PC-3 (cell line): ENCODE measurements around the gene RAG2. TPM values are rescaled to one million over a fixed set of nuclear protein-coding genes. Genes with fewer than 3 reads are reported as not detected.

Experiments used
- ATAC-seq: fragments of 200-7000 bp; cut with Tn5 transposase; 2 replicates; pipeline ENCODE4 v1.9.1; 2020; ENCODE audit warnings: mild to moderate bottlenecking, moderate library complexity
- BruUV-seq: library from RNA; stranded (reverse); fragments of 400-500 nt; replicated peaks from 2 replicates; lab custom pipeline; 2021; lab: Mats Ljungman, UMichigan
- CTCF ChIA-PET: fragments of 300-600 bp; sonication (Branson Sonifier 250); formaldehyde crosslinking; loops from one replicate; lab custom pipeline; 2022; ENCODE audit warnings: antibody characterized with exemption; lab: Charles Lee
- POLR2A ChIA-PET: fragments of 300-600 bp; sonication (Branson Sonifier 250); formaldehyde crosslinking; loops from one replicate; lab custom pipeline; 2022; ENCODE audit warnings: antibody characterized with exemption; ENCODE audit not compliant: unreplicated experiment; lab: Charles Lee
- DNase-seq: peaks from one replicate; pipeline ENCODE4 v3.0.0-alpha.2; 2015
- H2AFZ ChIP-seq: fragments of 300-600 bp; sonication (generic); 2 replicates; pipeline ENCODE4 v1.6.0; 2016; ENCODE audit warnings: antibody characterized with exemption, low read length
- H3F3A ChIP-seq: fragments of 300-600 bp; sonication (generic); one replicate; pipeline ENCODE4 v1.6.0; 2017; ENCODE audit warnings: antibody characterized with exemption, low read length, control low read depth, mild to moderate bottlenecking; ENCODE audit not compliant: unreplicated experiment
- H3K27ac ChIP-seq: fragments of 300-600 bp; sonication (generic); 2 replicates; pipeline ENCODE4 v1.5.1; 2016; ENCODE audit warnings: mild to moderate bottlenecking, low read length
- H3K27me3 ChIP-seq: fragments of 300-600 bp; sonication (generic); 2 replicates; pipeline ENCODE4 v1.6.1; 2016; ENCODE audit warnings: low read length, mixed read lengths
- H3K36me3 ChIP-seq: fragments of 300-600 bp; sonication (generic); 2 replicates; pipeline ENCODE4 v1.6.1; 2016; ENCODE audit warnings: low read depth, mixed run types, low read length, mixed read lengths
- H3K4me1 ChIP-seq: fragments of 300-600 bp; sonication (generic); 2 replicates; pipeline ENCODE4 v1.5.1; 2016; ENCODE audit warnings: low read length; ENCODE audit not compliant: insufficient read depth
- H3K4me2 ChIP-seq: fragments of 300-600 bp; sonication (generic); 2 replicates; pipeline ENCODE4 v1.6.0; 2016; ENCODE audit warnings: low read length
- H3K4me3 ChIP-seq: fragments of 300-600 bp; sonication (generic); 2 replicates; pipeline ENCODE4 v1.5.1; 2016; ENCODE audit warnings: mild to moderate bottlenecking, low read length, mixed read lengths
- H3K79me2 ChIP-seq: fragments of 300-600 bp; sonication (generic); 2 replicates; pipeline ENCODE4 v1.6.1; 2017; ENCODE audit warnings: low read length, mixed read lengths
- H3K9ac ChIP-seq: fragments of 300-600 bp; sonication (generic); 2 replicates; pipeline ENCODE4 v1.6.0; 2016; ENCODE audit warnings: mild to moderate bottlenecking, low read length
- H3K9me2 ChIP-seq: fragments of 300-600 bp; sonication (generic); replicated peaks from 2 replicates; pipeline ENCODE4 v1.6.1; 2016; ENCODE audit warnings: mixed run types, low read length, mixed read lengths
- H3K9me3 ChIP-seq: fragments of 300-600 bp; sonication (generic); 2 replicates; pipeline ENCODE4 v1.6.1; 2016; ENCODE audit warnings: low read length, mixed read lengths
- H4K20me1 ChIP-seq: fragments of 300-600 bp; sonication (generic); 2 replicates; pipeline ENCODE4 v1.6.1; 2016; ENCODE audit warnings: low read length, mixed read lengths
- EZH2 ChIP-seq: fragments of 300-600 bp; sonication (generic); IDR thresholded peaks from one replicate; pipeline ENCODE4 v1.6.1; 2017; ENCODE audit warnings: antibody characterized with exemption, mild to moderate bottlenecking, low read length; ENCODE audit not compliant: unreplicated experiment
- EZH2phosphoT487 ChIP-seq: fragments of 300-600 bp; sonication (generic); IDR thresholded peaks from 2 replicates; pipeline ENCODE4 v1.6.1; 2018; ENCODE audit warnings: mild to moderate bottlenecking, antibody characterized with exemption, low read length, borderline replicate concordance
- intact Hi-C: fragments of 100-400 bp; cut with micrococcal nuclease; formaldehyde crosslinking; loops from 2 replicates; pipeline ENCODE4 v1.9.0; 2023
- total RNA-seq: library from RNA; depleted of rRNA; stranded (reverse); fragments of >200 nt; gene quantifications from 2 replicates; pipeline ENCODE4 v1.2.3, GENCODE V29; 2014
- TF ChIP-seq, protein P1 (sequence below): fragments of 300-600 bp; sonication (generic); conservative IDR thresholded peaks from 2 replicates; pipeline ENCODE4 v1.5.1; 2017; ENCODE audit warnings: antibody characterized with exemption, low read depth, mild to moderate bottlenecking, low read length

Gene RAG2
- total RNA-seq, 1 experiment from 2014 or later, result not detected

DNA sequence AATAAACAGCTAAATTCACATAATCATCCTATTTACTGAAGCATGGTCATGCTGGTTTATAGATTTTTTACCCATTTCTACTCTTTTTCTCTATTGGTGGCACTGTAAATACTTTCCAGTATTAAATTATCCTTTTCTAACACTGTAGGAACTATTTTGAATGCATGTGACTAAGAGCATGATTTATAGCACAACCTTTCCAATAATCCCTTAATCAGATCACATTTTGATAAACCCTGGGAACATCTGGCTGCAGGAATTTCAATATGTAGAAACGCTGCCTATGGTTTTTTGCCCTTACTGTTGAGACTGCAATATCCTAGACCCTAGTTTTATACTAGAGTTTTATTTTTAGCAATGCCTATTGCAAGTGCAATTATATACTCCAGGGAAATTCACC lies 19.6 kb downstream of the RAG2 start:
- H3K27ac ChIP-seq, result no peak overlapping the region
- ATAC-seq, result no peak
- H3K79me2 ChIP-seq, result no peaks in the 10 kb centered on the region
- no peak overlapping the region for H2AFZ ChIP-seq
- no TSS peak for BruUV-seq
- ChIA-PET POLR2A (no interaction called here), CTCF (no interaction called here)
- no peaks in the 10 kb centered on the region for H3K9me3 ChIP-seq
- H3K9ac ChIP-seq, result no peak overlapping the region
- no peaks in the 10 kb centered on the region for H3F3A ChIP-seq
- no peaks in the 10 kb centered on the region for H3K36me3 ChIP-seq
- H3K4me3 ChIP-seq, result no peak overlapping the region
- H3K4me1 ChIP-seq, result no peaks in the 10 kb centered on the region
- intact Hi-C loops, result no loop called here
- H3K27me3 ChIP-seq, result peaks cover 19% of the 10 kb centered on the region
- DNase-seq, result no peak
- no peaks in the 10 kb centered on the region for H3K9me2 ChIP-seq
- TF ChIP-seq EZH2, result no peak
- TF ChIP-seq, protein P1, sequence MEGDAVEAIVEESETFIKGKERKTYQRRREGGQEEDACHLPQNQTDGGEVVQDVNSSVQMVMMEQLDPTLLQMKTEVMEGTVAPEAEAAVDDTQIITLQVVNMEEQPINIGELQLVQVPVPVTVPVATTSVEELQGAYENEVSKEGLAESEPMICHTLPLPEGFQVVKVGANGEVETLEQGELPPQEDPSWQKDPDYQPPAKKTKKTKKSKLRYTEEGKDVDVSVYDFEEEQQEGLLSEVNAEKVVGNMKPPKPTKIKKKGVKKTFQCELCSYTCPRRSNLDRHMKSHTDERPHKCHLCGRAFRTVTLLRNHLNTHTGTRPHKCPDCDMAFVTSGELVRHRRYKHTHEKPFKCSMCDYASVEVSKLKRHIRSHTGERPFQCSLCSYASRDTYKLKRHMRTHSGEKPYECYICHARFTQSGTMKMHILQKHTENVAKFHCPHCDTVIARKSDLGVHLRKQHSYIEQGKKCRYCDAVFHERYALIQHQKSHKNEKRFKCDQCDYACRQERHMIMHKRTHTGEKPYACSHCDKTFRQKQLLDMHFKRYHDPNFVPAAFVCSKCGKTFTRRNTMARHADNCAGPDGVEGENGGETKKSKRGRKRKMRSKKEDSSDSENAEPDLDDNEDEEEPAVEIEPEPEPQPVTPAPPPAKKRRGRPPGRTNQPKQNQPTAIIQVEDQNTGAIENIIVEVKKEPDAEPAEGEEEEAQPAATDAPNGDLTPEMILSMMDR, result no peak
- no peak overlapping the region for H3K4me2 ChIP-seq
- no peaks in the 10 kb centered on the region for H4K20me1 ChIP-seq

DNA sequence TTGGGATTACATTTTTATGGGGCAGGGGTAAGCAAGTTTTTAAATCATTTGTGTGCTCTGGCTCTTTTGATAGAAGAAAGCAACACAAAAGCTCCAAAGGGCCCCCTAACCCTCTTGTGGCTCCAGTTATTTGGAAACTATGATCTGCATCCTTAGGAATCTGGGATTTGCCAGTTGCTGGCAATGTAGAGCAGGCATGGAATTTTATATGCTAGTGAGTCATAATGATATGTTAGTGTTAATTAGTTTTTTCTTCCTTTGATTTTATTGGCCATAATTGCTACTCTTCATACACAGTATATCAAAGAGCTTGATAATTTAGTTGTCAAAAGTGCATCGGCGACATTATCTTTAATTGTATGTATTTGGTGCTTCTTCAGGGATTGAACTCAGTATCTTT lies 20.2 kb downstream of the RAG2 start:
- intact Hi-C loops, result no loop called here
- BruUV-seq, result no TSS peak
- H3K9me3 ChIP-seq, result no peaks in the 10 kb centered on the region
- H3K27ac ChIP-seq, result no peak overlapping the region
- no peak for TF ChIP-seq EZH2phosphoT487
- no peak for TF ChIP-seq EZH2
- TF ChIP-seq, protein P1, result no peak
- H3K36me3 ChIP-seq, result no peaks in the 10 kb centered on the region
- H3K27me3 ChIP-seq, result peaks cover 22% of the 10 kb centered on the region
- no peak overlapping the region for H2AFZ ChIP-seq
- no peak overlapping the region for H3K9ac ChIP-seq
- CTCF ChIA-PET, result no interaction called here
- no peaks in the 10 kb centered on the region for H4K20me1 ChIP-seq
- no peak overlapping the region for H3K4me3 ChIP-seq
- no peak overlapping the region for H3K4me2 ChIP-seq
- ATAC-seq (no peak), DNase-seq (peak; percentile 4)
- no peaks in the 10 kb centered on the region for H3K79me2 ChIP-seq
- H3K4me1 ChIP-seq, result no peaks in the 10 kb centered on the region
- POLR2A ChIA-PET, result no interaction called here
- H3K9me2 ChIP-seq, result no peaks in the 10 kb centered on the region
- no peaks in the 10 kb centered on the region for H3F3A ChIP-seq

DNA sequence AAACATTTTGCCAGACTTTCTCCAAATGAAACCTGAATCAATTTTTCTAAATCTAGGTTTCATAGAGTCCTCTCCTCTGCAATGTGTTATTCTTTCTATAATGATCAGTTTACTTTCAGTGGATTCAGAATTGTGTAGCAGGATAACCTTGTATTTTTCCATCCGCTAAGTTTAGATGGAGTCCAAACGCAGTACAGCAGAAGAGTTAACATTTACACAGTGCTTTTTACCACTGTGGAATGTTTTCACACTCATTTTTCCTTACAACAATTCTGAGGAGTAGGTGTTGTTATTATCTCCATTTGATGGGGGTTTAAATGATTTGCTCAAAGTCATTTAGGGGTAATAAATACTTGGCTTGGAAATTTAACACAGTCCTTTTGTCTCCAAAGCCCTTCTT lies 20.7 kb downstream of the RAG2 start:
- Histone ChIP-seq H3K4me3 (no peak overlapping the region), H3K36me3 (no peaks in the 10 kb centered on the region), H3K4me1 (no peaks in the 10 kb centered on the region), H3K79me2 (no peaks in the 10 kb centered on the region), H2AFZ (no peak overlapping the region), H3K9me2 (no peaks in the 10 kb centered on the region), H3K4me2 (no peak overlapping the region), H3K27me3 (peaks cover 27% of the 10 kb centered on the region), H4K20me1 (no peaks in the 10 kb centered on the region), H3K27ac (no peak overlapping the region), H3F3A (no peaks in the 10 kb centered on the region), H3K9me3 (no peaks in the 10 kb centered on the region), H3K9ac (no peak overlapping the region)
- intact Hi-C loops, result no loop called here
- TF ChIP-seq, protein P1, result no peak
- no peak for TF ChIP-seq EZH2
- no peak for TF ChIP-seq EZH2phosphoT487
- no peak for ATAC-seq
- POLR2A ChIA-PET, result no interaction called here
- no peak for DNase-seq
- no TSS peak for BruUV-seq
- CTCF ChIA-PET, result no interaction called here
